Endodermal cell (in vitro differentiated cells): ENCODE results near the gene APOL4. TPM values are rescaled to one million over a fixed set of nuclear protein-coding genes. Genes with fewer than 3 reads are reported as not detected.

Experiments used
- DNase-seq: peaks from one replicate; pipeline ENCODE4 v3.0.0-alpha.2; 2017
- H3K27ac ChIP-seq: 2 replicates; pipeline ENCODE4 v1.5.1; 2013; ENCODE audit warnings: mild to moderate bottlenecking, low read depth, low read length, moderate library complexity
- H3K27me3 ChIP-seq: 2 replicates; pipeline ENCODE4 v1.6.1; 2013; ENCODE audit warnings: mild to moderate bottlenecking, low read length, moderate library complexity; ENCODE audit not compliant: insufficient read depth, control insufficient read depth, poor library complexity, severe bottlenecking
- H3K36me3 ChIP-seq: 2 replicates; pipeline ENCODE4 v1.7.0; 2013; ENCODE audit warnings: mild to moderate bottlenecking, low read length, moderate library complexity; ENCODE audit not compliant: control insufficient read depth, insufficient read depth
- H3K4me1 ChIP-seq: one replicate; pipeline ENCODE4 v1.7.0; 2013; ENCODE audit warnings: low read length; ENCODE audit not compliant: control insufficient read depth, insufficient read depth
- H3K4me3 ChIP-seq: 2 replicates; pipeline ENCODE4 v1.5.1; 2013; ENCODE audit warnings: mild to moderate bottlenecking, low read length, moderate library complexity
- H3K9ac ChIP-seq: 2 replicates; pipeline ENCODE4 v1.6.1; 2013; ENCODE audit warnings: mild to moderate bottlenecking, low read length, moderate library complexity; ENCODE audit not compliant: poor library complexity, severe bottlenecking; ENCODE audit errors: extremely low read depth
- H3K9me3 ChIP-seq: 2 replicates; pipeline ENCODE4 v1.6.1; 2013; ENCODE audit warnings: mild to moderate bottlenecking, low read length, moderate library complexity; ENCODE audit not compliant: control insufficient read depth
- H3K27ac Mint-ChIP-seq: 2 replicates; pipeline ENCODE4 v1.8.0; 2020; ENCODE audit warnings: mixed read lengths
- H3K27me3 Mint-ChIP-seq: 2 replicates; pipeline ENCODE4 v1.8.0; 2021; ENCODE audit warnings: mild to moderate bottlenecking, mixed read lengths; ENCODE audit not compliant: insufficient read depth
- H3K36me3 Mint-ChIP-seq: 2 replicates; pipeline ENCODE4 v1.8.0; 2020; ENCODE audit warnings: low read depth, mixed read lengths
- H3K4me1 Mint-ChIP-seq: 2 replicates; pipeline ENCODE4 v1.8.0; 2020; ENCODE audit warnings: mixed read lengths
- H3K4me3 Mint-ChIP-seq: 2 replicates; pipeline ENCODE4 v1.8.0; 2020; ENCODE audit warnings: mild to moderate bottlenecking, moderate library complexity, mixed read lengths
- H3K9me3 Mint-ChIP-seq: 2 replicates; pipeline ENCODE4 v1.8.0; 2020; ENCODE audit warnings: mild to moderate bottlenecking, mixed read lengths
- WGBS, 2 experiments: methylation state at CpG; one replicate each; pipeline versions ENCODE4 v1.1.5 to v1.1.7; 2013; ENCODE audit warnings: missing lambda C conversion rate in 2 of 2, mixed read lengths in 1 of 2; ENCODE audit not compliant: insufficient coverage in 1 of 2, insufficient read length in 1 of 2; 5-methylcytosine and 5-hydroxymethylcytosine counted together
- total RNA-seq, 2 donors: library from RNA; stranded (reverse); fragmentation: NEBNext Ultra II Directional in 1 of 2; extraction: Animal tissue kit (Norgen Biotek cat#: 25700) in 1 of 2; gene quantifications; 2 replicates in 1 of 2; 3 replicates in 1 of 2; pipeline ENCODE4 v1.2.1, GENCODE V29; 2021
- TF ChIP-seq, protein P1 (sequence below): fragments of 200-600 bp; sonication (generic); conservative IDR thresholded peaks from 2 replicates; pipeline ENCODE4 v1.5.0; 2021; ENCODE audit warnings: antibody characterized with exemption, mild to moderate bottlenecking

Gene APOL4
- total RNA-seq, 2 donors from 2014 or later = not detected

DNA sequence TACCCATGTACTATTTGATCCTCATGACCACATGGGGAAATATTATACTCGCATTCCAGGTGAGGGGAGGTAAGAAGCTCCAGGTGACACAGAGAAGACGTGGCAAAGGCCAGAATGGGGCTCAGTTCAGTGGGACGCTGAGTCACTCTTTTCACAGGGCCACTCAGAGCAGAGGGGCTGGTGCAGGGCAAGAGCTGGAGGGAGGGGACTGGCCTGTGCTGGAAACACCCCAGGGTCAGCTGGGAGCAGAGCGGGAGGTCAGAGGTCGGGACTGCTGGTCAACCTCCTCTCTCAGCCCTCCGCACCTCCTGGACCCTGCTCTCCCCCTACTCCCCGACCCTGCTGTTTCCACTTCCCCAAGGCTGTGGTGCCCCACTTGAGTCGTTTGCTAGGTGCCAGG lies 53.2 kb downstream of the APOL4 start:
- H3K4me3 Mint-ChIP-seq = no peak overlapping the region
- H3K27ac Mint-ChIP-seq = no peak overlapping the region
- Histone ChIP-seq H3K27me3 (no peaks in the 10 kb centered on the region), H3K9me3 (peaks cover 22% of the 10 kb centered on the region), H3K27ac (no peak overlapping the region), H3K4me1 (no peaks in the 10 kb centered on the region), H3K9ac (no peak overlapping the region), H3K4me3 (no peak overlapping the region), H3K36me3 (no peaks in the 10 kb centered on the region)
- whole genome bisulfite sequencing, 2 experiments = 90 to 98% methylated on average over 4 to 8 of the region's 8 CpGs
- no peaks in the 10 kb centered on the region for H3K36me3 Mint-ChIP-seq
- H3K27me3 Mint-ChIP-seq = no peaks in the 10 kb centered on the region
- peaks cover 15% of the 10 kb centered on the region for H3K9me3 Mint-ChIP-seq
- DNase-seq = no peak
- peaks cover 11% of the 10 kb centered on the region for H3K4me1 Mint-ChIP-seq
- TF ChIP-seq, protein P1, sequence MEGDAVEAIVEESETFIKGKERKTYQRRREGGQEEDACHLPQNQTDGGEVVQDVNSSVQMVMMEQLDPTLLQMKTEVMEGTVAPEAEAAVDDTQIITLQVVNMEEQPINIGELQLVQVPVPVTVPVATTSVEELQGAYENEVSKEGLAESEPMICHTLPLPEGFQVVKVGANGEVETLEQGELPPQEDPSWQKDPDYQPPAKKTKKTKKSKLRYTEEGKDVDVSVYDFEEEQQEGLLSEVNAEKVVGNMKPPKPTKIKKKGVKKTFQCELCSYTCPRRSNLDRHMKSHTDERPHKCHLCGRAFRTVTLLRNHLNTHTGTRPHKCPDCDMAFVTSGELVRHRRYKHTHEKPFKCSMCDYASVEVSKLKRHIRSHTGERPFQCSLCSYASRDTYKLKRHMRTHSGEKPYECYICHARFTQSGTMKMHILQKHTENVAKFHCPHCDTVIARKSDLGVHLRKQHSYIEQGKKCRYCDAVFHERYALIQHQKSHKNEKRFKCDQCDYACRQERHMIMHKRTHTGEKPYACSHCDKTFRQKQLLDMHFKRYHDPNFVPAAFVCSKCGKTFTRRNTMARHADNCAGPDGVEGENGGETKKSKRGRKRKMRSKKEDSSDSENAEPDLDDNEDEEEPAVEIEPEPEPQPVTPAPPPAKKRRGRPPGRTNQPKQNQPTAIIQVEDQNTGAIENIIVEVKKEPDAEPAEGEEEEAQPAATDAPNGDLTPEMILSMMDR = no peak

DNA sequence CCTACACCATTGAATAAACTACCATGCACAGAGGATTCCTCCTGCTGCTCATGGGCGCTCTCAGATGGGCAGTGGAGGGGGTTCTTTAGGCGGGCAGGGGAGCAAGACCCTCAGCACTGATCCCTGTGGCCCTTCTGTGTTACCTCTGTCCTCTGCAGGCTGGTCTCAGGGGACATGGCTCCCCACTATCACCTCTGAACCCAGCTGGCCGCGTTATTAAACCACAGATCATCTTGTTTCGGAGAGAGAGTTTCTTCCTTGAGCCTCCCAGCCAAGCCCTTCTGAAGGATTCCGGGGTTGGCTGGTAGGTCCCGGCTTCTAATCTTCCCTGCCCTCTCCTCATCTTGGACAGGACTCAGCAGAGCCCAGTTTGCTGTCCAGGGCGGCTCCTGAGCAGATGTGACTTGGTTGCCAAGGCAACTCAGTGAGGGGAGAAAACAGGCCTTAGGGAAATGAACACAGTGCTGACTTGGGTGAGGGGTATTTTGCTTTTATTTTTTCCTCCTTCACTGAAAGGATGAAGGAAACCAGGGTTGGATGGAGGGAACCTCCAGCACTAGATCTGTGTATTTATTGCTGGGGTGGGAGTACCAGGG lies 54.3 kb downstream of the APOL4 start:
- DNase-seq = no peak
- no peaks in the 10 kb centered on the region for H3K36me3 Mint-ChIP-seq
- H3K27me3 Mint-ChIP-seq = no peaks in the 10 kb centered on the region
- no peaks in the 10 kb centered on the region for H3K4me1 ChIP-seq
- H3K9me3 Mint-ChIP-seq = peaks cover 9% of the 10 kb centered on the region
- H3K4me1 Mint-ChIP-seq = peaks cover 10% of the 10 kb centered on the region
- no peak overlapping the region for H3K4me3 ChIP-seq
- peaks cover 11% of the 10 kb centered on the region for H3K9me3 ChIP-seq
- H3K27ac ChIP-seq = no peak overlapping the region
- H3K36me3 ChIP-seq = no peaks in the 10 kb centered on the region
- no peak overlapping the region for H3K4me3 Mint-ChIP-seq
- no peak overlapping the region for H3K27ac Mint-ChIP-seq
- 93 to 98% methylated on average over 6 to 8 of the region's 8 CpGs for WGBS, 2 experiments
- TF ChIP-seq, protein P1 = no peak
- no peak overlapping the region for H3K9ac ChIP-seq
- H3K27me3 ChIP-seq = no peaks in the 10 kb centered on the region

DNA sequence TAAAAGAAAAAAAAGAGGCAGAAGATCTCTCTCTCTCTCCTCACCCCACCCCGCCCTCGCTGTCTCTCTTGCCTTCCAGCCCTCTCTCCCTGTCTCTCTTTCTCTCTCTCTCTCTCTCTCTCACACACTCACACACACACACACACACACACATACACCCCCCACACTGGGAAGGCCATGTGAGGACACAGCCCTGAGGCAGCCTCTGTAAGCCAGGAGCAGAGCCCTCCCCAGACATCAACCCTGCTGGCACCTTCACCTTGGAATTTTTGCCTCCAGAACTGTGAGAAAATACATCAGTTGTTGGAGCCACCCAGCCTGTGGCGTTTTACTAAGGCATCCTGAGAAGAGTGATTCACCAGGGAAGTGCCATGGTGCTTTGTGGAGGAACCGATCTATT lies 55.7 kb downstream of the APOL4 start:
- Mint-ChIP-seq H3K27me3 (no peaks in the 10 kb centered on the region), H3K27ac (no peak overlapping the region), H3K36me3 (no peaks in the 10 kb centered on the region), H3K9me3 (no peaks in the 10 kb centered on the region), H3K4me3 (no peak overlapping the region), H3K4me1 (peaks cover 14% of the 10 kb centered on the region)
- no peaks in the 10 kb centered on the region for H3K36me3 ChIP-seq
- no peaks in the 10 kb centered on the region for H3K4me1 ChIP-seq
- DNase-seq = no peak
- H3K4me3 ChIP-seq = no peak overlapping the region
- 83% methylated on average over 1 of the region's 4 CpGs; no CpG with 5 or more reads in 1 of the 2 experiments for WGBS, 2 experiments
- TF ChIP-seq, protein P1 = no peak
- H3K27me3 ChIP-seq = no peaks in the 10 kb centered on the region
- H3K9me3 ChIP-seq = no peaks in the 10 kb centered on the region
- H3K27ac ChIP-seq = no peak overlapping the region
- no peak overlapping the region for H3K9ac ChIP-seq
